HG03575 (cell line): ENCODE results near the gene TOB1.

Experiments
- ATAC-seq: cut with Tn5 transposase; IDR thresholded peaks from one replicate; pipeline ENCODE4 v1.9.1; 2021; ENCODE audit not compliant: unreplicated experiment, insufficient number of reproducible peaks, low FRiP score; ENCODE audit errors: extremely low read depth

Gene TOB1, protein sequence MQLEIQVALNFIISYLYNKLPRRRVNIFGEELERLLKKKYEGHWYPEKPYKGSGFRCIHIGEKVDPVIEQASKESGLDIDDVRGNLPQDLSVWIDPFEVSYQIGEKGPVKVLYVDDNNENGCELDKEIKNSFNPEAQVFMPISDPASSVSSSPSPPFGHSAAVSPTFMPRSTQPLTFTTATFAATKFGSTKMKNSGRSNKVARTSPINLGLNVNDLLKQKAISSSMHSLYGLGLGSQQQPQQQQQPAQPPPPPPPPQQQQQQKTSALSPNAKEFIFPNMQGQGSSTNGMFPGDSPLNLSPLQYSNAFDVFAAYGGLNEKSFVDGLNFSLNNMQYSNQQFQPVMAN

DNA sequence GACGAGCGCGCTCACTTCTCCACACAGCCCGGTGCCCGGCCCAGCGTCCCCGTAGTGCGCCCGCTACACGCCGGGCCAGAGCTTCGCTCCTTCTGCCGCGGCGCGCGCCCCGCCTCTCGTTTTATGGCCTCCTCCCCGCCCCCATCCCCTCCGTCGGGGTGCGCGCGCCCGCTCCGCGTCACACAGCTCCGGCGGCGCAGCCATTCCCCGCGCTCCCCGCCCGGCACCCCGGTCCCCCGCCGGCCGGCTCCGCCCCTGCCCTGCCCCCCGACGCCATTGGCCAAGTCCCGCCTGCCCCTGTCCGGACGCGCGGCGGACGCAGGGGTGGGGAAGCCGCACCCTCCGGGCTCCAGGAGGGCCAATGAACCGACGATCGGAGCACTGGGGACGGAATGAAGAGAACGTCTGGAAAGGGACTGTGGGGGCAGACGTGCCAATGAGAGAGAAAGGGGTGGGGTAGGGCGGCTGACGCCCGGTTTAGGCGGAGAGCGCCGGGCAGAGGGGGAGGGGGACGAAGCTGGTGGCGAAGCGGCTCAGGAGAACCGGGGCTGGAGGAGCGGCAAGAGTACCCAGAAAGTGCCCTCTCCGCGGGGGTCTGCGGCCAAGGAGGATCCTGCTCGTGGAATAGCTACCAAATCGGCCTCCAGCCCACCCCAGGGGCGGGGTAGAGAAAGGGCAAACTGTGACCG lies at the start of gene TOB1:
Gene TOB1, minus strand, starts transcription at position 94 of the 689 bp plus-strand sequence. CDS start 2,337 bp downstream, outside the sequence.
- ATAC-seq: no peak

DNA sequence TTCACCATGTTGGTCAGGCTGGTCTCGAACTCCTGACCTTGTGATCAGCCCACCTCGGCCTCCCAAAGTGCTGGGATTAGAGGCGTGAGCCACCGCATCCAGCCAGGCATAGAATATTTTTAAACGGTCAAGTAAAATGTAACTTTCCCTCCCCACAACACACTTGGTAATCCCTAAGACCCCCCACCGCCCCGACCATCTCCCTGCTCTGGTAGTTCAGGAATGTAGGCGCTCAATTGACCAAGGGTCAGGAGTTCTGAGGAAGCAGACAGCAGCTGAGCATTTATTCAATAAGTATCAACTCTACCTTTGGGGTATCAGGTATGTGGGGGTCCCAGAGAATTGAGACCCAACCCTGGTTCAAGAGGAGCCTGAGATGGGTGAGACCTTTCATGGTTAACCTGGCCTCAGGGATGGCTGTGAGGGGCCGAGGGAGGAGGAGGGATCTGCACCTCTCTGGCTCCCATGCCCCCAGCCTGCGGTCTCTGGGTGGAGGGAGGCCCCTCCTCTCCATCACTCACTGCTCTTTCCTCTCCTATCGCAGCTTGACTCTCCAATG lies 48.4 kb upstream of the TOB1 start:
- ATAC-seq: no peak

- ATAC-seq: no peak
These were observed 47.0 kb upstream of the TOB1 start for GRCh38 chr17:50913120-50913519.

DNA sequence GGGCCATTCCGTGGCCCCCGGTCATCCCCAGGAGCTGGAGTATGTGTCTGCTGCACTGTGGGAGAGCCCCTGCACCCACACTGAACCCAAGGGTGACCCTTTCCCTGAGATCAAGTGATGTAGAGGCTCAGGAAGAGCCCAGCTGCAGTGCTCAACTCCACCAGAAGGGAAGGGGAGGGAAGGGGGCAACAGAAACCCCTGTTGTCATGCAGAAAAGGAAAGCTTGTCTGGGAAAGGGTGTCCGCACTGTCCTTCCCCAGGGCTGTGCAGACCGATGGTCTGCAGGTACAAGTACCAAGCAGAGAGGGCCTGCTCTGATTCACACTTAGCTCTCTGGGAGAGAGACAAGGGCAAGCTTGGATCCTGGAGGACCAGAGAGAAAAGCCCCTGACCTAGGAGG lies 45.7 kb upstream of the TOB1 start:
- ATAC-seq: no peak

GRCh38 chr17:50911450-50911849 lies 45.3 kb upstream of the TOB1 start:
- no peak for ATAC-seq

GRCh38 chr17:50909765-50910605 lies 43.8 kb upstream of the TOB1 start:
- ATAC-seq: no peak

DNA sequence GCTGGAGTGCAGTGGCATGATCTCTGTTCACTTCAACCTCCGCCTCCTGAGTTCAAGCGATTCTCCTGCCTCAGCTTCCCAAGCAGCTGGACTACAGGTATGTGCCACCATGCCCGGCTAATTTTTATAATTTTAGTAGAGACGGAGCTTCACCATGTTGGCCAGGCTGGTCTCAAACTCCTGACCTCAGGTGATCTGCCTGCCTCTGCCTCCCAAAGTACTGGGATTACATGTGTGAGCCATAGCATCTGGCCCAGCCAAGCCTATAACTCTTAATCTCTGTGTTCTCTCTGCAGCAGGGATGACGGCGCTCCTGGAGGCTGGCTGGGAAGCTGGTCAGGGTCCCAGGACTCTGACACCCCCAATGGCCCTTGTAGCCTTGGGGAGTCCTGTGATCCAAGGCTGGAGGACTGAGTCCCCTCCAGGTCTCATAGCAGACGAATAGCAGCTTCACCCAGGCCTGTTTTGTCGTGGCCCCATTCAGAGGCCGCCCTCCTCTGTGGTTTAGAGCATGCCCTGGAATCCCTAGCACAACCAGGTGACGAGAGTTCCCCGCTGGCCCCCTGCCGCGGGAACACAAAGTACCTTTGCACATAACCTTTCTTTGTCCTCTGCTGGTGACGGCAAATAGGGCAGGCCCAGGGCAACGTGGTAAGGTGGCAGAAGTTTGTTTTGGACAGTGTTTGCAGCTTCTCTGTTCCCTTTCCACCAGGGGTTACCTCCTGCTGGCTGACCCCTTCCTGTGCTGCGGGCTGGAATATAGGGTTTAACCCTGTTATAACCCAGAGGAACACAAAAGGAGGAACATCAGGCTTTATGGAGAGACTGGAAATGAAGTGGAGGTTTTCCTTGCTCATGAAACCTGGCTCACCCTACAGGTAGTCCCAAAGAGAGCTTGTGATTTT lies 43.0 kb upstream of the TOB1 start:
- no peak for ATAC-seq

DNA sequence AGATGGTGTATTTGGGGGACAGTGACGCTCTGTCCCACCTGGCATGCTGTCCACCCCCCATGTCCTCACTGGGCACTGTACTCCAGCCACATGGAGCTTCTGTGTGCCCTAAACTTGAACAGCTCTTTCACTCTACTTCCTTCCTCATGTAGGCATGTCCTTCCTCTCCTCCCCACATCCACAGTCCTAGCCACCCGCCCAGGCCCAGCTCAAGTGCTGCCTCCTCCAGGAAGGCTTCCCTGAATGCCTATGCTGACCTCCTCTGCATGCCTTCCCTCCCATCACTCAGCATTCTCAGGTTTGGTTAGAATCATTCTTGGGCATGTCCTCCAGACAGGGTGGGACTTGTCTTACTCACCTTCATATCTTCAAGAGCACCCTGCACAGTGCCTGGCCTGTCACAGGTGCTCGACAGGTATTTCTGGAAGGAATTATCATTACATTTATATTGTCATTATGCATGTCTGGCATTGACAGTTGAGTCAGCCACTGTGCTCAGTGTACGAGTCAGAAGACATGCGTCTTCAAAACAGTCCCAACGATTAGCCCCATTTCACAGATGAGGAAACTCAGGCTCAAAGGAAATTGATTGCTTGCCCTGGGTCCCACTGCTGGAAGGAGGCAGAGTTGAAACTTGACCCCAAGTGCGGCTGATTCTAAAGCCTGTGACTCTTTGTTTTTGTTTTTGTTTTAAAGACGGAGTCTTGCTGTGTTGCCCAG lies 42.1 kb upstream of the TOB1 start:
- no peak for ATAC-seq

- ATAC-seq: no peak
These were observed 40.3 kb upstream of the TOB1 start for GRCh38 chr17:50906443-50906842.

GRCh38 chr17:50905460-50905803 lies 39.3 kb upstream of the TOB1 start:
- ATAC-seq: no peak

DNA sequence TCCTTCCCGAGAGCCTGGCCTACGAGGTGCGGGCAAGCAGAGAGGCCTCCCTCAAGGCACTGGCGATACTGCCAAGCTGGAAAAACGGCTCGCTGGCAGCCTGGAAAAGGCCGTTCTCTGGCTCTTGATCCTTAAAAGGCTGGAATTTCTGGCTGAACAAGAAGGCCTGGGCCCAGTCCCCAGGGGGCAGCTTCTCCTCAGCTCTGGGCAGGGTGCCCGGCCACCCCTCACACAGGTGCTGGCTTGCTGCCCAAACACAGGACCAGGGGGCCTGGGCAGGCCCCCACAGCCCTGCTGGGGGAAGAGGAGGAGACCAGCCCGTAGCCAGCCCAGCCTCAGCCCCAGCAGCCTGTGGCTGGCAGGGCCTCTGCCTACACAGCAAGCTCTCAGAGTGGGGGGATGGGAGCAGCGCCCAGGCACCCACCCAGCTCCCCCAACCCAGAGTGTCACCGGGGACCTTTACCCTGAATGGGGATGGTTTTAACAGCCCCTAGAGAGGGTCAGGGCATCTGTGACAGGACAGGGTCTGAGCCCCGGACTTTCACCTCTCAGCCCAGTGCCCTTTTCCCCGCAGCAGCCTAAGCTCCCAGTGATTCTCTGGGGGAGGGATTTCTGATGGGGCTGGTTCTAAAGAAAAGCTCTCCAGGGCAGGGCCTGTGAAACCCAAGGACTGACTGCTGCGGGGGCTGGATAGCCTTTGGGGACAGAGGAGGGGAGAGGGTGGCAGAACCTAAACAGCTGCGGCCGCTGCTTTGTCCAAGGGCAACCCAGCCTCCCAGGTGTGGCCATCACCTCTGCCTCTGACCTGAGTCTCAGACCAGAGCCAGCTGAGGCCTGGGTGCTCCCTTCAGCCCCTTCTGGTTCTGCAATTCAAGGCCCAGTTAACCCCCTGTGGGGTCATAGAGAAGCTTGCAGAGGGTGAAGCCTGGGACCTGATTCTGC lies 38.6 kb upstream of the TOB1 start:
- no peak for ATAC-seq

GRCh38 chr17:50903604-50904517 lies 37.7 kb upstream of the TOB1 start:
- ATAC-seq: no peak

DNA sequence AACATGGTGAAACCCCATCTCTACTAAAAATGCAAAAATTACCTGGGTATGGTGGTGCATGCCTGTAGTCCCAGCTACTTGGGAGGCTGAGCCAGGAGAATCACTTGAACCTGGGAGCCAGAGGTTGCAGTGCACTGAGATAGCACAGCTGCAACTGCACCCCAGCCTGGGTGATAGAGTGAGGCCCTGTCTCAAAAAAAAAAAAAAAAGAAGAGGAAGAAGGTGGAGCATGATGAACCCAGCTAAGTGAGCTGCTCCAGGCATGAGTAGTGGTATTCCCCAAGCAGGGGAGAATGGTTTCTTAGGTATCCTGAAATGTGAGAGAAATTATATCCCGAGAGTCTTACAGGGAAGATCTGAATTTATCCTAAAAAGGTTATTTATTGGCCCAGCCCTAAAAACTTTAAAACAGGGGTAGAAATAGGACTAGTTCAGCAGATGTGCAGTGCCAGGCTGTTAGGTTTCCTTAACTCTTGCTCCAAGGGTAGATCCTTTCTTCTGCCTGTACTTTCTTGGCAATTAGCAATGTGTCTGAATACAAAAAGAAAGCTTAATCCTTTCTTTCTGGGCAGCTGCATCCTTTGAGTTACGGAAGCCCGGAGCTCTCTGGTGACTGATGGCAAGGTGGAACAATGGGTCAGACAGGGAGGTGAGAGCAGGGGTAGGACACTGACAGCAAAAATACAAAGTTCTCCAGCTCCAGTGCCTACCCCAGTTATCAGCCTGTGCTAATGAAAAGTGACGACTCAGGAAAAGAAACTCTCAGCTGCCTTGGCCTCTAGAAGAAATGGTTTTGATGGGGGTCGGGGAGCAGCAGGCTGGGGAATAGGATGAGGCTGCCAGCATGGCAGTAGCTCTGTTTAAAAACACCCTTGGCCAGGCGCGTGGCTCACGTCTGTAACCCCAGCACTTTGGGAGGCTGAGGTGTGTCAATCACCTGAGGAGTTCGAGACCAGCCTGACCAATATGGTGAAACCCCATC lies 36.5 kb upstream of the TOB1 start:
- ATAC-seq: no peak

DNA sequence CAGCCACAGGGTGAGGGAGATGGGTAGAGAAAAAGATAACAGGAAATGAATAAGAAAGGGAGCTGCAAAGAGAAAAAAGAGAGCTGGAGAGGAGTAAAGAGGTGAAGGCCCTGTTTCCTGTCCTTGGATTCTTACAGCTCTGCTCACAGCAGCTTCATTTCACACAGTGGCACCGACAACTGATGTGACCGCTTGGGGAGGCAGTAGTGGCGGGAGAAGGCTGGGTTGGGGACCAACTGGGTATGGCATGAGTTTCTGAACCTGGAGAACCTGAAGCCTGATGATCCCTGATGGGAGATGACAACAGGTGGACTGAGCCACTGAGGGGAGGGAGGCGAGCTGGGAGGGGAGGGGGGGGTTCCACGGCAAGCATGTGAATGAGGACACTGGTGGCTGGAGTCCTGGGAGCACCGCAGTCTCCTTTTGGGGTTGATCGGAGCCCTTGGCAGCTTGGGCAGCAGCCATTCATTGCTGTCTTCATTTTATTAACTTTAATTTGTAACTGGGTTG lies 34.3 kb upstream of the TOB1 start:
- ATAC-seq: no peak
